Putamen (tissue), 1 donor: ENCODE data around the gene NUDT13.
"Not testable (repeated sequence)": the region's sequence is repeated elsewhere in the genome, so short reads cannot be mapped to it uniquely, and the experiment has no call there.

Experiments
- DNase-seq: peaks from one replicate; pipeline ENCODE4 v3.0.0-alpha.2; 2016; ENCODE audit warnings: low spot score

NUDT13 gene

GRCh38 chr10:73099141-73099540 lies 11.1 kb upstream of the NUDT13 start:
- DNase-seq = no peak

GRCh38 chr10:73106301-73106700 lies 4.0 kb upstream of the NUDT13 start:
- DNase-seq = no peak

DNA sequence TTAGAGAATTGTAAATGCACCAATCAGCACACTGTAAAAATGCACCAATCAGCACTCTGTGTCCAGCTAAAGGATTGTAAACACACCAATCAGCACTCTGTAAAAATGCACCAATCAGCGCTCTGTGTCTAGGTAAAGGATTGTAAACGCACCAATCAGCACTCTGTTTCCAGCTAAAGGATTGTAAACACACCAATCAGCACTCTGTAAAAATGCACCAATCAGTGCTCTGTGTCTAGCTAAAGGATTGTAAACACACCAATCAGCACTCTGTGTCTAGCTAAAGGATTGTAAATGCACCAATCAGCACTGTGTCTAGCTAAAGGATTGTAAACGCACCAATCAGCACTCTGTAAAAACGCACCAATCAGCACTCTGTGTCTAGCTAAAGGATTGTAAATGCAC lies 1.0 kb upstream of the NUDT13 start:
- not testable (repeated sequence) for DNase-seq

GRCh38 chr10:73112032-73112431 lies 1.8 kb downstream of the NUDT13 start:
- not testable (repeated sequence) for DNase-seq

GRCh38 chr10:73113551-73113950 lies 3.3 kb downstream of the NUDT13 start:
- no peak for DNase-seq

DNA sequence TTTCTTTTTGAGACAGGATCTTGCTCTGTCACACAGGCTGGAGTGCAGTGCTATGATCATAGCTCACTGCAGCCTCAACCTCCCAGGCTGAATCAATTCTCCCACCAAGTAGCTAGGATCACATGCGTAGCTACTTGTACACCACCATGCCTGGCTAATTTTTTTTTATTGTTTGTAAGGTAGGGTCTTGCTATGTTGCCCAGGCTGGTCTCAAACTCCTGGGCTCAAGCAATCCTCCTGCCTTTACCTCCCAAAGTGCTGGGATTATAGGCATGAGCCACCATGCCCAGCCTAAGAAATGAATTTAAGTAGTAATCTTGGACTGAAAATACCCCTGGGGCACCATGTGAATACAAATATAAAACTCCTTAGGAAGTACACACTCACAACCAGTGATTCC lies 5.8 kb downstream of the NUDT13 start:
- DNase-seq = no peak

- no peak for DNase-seq
Measured at GRCh38 chr10:73117976-73118743, 7.9 kb downstream of the NUDT13 start.

DNA sequence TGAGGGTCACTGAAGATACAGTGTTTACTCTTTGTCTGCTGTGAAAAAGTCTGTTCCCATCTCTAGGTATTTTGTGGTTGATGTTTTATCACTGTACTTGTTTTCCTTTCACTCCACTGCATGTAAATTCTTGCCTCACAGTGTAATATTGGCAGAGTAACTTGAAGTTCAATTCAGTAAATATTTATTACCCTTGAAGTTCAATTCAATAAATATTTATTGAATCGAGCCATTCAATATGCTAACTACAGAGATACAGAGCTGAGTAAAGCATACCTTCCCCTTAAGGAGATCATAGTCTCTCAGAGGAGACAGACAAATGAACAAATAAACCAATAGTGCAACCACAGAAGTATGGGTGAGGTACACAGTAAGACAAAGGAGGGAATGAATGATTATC lies 9.2 kb downstream of the NUDT13 start:
- DNase-seq = no peak

GRCh38 chr10:73119952-73120351 lies 9.7 kb downstream of the NUDT13 start:
- DNase-seq = no peak

GRCh38 chr10:73126343-73126742 lies 16.1 kb downstream of the NUDT13 start:
- no peak for DNase-seq

DNA sequence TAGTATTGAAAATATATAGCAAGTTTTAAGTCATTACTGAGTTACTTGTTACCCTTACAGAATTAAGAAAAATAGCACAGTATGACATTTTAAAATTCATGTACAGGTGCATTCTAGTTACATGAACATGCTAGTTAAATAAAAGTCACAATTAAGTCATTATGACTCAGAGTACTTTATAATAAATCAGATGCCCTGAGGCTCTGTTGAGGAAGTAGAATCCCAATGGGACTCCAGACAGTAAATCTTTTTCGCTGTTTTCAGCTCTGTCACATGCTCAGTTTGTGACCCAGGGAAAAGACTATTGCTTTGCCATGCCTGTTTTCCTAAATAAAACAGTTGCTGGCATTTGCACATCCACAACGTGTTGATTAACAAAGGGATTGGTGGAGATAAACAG lies 21.0 kb downstream of the NUDT13 start:
- DNase-seq = no peak

GRCh38 chr10:73131913-73132686 lies 21.8 kb downstream of the NUDT13 start:
- DNase-seq = no peak

- no peak for DNase-seq
Measured at GRCh38 chr10:73134727-73135126, 24.5 kb downstream of the NUDT13 start.

DNA sequence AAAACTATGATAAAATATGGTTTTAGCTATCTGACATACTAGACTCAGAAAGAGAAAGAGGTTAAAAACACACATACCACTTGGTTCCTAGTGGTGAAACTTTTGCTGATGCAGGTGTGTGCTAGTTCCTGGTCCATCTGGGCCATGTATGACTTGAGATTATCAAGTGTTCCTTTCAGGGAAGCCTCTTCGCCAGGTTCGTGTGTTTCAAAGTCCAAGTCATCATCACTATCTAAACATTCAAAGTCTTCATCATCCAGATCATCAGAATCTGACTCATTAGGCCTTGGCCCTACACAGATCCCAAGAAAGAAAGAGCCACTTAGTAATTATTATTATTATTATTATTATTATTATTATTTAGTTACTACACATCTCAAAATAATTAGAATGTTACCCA lies 26.4 kb downstream of the NUDT13 start:
- DNase-seq = no peak

GRCh38 chr10:73139251-73139650 lies 29.0 kb downstream of the NUDT13 start:
- DNase-seq = no peak

GRCh38 chr10:73141603-73142002 lies 31.3 kb downstream of the NUDT13 start:
- no peak for DNase-seq

- not testable (repeated sequence) for DNase-seq
Measured at GRCh38 chr10:73150633-73151413, 40.6 kb downstream of the NUDT13 start.

- no peak for DNase-seq
Measured at GRCh38 chr10:73152009-73152408, 41.8 kb downstream of the NUDT13 start.

DNA sequence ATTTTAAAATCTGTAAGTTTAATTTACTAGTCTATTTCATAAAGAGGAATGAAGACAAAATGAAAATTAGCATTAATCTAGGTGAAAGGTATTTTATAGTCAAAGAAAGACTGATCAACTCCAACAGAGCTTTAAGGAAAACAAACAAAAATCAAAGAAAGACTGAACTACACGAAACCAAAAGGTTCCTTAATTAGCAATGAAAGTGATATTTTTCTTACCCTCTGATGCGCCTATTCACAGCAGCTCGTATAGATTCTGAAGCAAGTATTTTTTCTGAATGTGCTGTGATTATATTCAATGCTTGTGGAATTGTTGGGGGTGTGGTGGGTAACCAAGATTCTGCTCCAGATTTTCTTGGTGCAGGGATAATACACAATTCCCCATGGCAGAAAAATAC lies 45.8 kb downstream of the NUDT13 start:
- DNase-seq = no peak

- peak; percentile 65 for DNase-seq
Measured at GRCh38 chr10:73159038-73159648, 48.9 kb downstream of the NUDT13 start.

DNA sequence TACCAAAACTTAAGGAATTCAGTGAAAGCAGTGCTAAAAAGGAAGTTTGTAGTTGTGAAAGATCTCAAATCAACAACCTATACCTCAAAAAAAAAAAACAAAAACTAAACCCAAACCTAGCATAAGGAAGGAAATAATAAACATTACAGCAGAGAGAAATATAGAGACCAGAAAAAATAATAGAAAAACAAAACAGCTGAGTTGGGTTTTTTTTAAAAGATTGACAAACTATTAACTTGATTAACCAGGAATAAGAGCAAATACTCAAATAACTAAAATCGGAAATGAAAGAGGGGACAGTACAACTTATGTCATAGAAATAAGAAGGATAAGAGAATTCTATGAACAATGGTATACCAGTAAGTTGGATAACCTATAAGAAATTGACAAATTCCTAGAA lies 50.8 kb downstream of the NUDT13 start:
- no peak for DNase-seq

DNA sequence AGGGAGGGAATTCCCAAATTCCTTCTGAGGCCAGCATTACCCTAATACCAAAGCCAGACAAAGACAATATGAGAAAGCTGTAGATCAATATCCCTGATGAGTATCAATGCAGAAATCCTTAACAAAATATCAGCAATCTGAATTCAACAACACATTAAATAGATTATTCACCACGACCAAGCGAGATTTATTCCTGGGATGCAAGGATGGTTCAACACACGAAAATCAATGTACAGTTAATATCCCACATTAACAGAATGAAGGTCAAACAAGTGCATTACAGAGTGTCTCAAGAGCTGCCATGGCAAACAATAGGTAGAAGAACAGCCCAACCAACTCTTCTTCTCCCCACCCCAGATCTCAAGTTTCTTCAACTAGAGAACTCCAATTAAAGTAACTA lies 51.4 kb downstream of the NUDT13 start:
- DNase-seq = no peak
